ENCODE data around the gene SDR39U1.

The SDR39U1 gene

DNA sequence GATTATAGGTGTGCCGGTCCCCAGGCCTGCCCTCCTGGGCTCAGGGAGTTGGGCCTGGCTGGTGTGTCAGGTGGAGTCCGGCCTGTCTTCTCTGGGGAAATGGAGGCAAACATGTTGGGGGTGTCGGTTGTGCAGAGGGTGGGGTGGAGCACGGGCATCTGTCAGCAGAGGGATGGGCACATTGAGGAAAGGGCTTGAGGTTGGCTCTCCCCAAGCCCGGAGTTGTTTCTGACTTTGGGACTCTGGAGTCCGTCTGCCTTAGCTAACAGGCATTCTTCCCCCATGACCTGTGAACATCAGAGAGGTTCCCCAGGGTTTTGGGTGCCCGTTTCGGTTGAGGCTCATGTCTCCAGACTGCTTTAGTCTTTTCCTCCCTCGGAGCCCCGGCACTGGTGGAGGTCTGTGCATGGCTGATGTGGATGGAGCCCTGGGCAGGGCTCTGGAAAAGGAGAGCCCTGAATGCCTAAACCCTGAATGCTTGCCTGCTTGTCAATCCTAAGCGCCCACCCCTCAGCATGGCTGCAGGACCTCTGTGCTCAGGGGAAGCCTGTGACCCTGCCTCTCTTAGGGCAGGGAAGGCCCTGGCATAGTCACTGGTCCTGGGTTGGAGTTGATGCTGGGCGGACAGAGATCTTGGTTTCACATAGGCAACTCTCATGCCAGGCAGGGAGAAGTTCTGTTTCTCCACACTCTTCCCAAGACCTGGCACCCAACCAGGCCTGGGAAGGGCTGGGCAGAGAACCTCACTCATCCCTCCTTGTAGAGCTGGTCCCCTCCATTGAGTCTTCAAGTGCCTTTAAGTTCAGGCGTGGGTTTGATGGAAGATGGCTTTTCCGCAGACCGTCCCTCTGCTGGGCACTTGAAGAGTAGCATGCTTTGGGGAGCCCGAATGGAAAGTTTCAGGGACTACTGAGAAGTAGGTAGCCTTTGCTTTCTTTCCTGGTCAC lies 30.9 kb downstream of the SDR39U1 start:
- no peak for DNase-seq (ENCODE audit: low read depth, low spot score)

DNA sequence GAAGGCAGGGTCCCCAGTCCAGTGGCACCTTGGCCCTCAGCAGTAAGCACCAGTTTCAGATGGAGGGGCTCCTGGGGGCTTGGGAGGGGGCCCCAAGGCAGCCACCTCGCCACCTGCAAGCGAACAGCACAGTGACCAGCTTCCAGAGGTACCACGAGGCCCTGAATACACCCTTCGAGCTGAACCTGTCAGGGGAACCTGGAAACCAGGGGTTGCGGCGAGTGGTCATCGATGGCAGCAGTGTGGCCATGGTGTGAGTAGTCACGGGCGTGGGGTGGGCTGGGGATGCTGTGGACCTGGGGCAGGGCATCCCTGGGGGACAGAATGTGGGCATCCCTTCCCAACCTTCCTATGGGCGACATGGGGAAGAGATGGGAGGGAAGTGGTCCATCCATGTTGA lies 32.6 kb downstream of the SDR39U1 start:
- DNase-seq (ENCODE audit: low read depth, low spot score), result no peak

DNA sequence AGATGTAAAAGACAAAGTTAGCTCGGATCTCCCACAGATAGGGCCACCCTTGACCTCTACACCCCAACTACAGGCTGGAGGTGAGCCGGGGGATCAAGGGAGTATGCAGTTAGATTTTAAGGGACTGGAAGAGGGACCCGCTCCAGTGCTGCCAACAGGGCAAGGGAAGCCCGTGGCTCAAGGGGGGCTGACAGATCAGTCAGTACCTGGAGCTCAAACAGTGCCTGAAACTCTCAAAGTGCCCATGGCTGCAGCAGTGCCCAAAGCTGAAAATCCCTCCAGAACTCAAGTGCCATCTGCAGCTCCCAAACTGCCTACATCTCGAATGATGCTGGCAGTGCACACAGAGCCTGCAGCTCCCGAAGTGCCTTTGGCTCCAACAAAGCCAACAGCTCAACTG lies 33.4 kb downstream of the SDR39U1 start:
- DNase-seq (ENCODE audit: low read depth, low spot score), result no peak

DNA sequence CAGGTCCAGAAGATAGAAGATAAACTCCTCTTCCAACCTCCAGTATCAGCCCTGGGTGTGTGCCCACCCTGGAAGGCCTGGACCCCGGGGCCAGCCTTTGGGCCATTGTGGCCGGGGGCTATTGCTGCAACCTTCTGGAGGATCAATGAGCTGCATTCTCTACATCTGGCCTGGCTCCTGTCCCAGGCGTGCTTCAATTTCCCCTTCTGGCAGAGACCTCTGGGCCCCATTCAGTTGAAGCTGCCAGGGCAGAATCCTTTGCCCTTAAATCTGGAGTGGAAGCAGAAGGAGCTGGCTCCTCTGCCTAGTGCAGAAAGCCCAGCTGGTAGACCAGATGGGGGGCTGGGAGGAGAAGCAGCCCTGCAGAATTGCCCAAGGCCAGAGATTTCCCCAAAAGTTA lies 33.8 kb downstream of the SDR39U1 start:
- DNase-seq (ENCODE audit: low read depth, low spot score), result no peak

DNA sequence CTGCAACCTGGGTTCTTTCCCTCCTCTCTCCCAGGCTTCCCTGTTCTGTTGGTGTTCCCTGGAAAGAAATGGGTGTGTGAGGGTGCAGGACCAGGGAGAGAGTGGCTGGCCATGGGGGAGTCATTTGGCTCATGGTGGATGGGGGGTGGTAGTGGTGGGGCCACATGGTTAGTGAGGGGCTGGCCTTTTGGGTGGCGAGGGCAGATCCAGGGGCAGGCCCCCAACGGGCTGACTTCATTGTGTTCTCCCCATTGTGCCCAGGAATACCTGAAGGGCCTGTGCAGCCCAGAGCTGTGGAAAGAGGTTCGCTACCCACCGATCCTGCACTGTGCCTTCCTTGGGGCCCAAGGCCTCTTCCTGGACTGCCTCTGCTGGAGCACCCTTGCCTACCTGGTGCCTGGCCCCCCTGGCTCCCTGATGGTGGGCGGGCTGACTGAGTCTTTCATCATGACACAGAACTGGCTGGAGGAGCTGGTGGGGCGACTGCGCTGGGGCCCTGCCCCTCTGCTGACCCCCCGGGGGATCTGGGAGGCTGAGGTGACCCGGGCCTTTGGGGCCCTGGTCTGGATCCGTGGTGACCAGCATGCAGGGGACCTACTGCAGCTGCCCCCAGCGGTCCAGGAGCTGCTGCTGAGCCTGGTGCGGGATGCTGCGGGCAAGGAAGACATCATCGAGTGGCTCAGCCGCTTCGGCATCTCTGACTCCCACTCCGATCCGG lies 34.8 kb downstream of the SDR39U1 start:
- DNase-seq (ENCODE audit: low read depth, low spot score), result no peak

DNA sequence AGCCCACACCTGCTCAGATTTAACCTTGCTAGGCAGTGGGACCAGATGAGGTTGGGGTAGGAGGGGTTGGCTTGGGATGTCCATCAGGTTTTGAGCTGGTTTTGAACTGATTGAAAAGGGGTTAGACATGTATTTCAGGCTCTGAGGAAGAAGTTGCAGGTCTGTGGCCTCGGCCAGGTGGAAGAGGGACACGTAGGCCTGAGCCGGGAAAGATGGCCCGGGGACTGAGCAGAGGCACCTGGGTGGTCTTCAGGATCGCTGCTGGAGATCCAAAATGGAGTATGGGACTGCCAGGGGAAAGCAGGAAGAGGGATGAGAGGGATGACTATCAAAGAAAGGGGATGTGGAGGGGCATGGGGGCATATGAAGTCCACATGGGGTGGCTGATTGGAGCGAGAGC lies 36.2 kb downstream of the SDR39U1 start:
- no peak for DNase-seq (ENCODE audit: low read depth, low spot score)

DNA sequence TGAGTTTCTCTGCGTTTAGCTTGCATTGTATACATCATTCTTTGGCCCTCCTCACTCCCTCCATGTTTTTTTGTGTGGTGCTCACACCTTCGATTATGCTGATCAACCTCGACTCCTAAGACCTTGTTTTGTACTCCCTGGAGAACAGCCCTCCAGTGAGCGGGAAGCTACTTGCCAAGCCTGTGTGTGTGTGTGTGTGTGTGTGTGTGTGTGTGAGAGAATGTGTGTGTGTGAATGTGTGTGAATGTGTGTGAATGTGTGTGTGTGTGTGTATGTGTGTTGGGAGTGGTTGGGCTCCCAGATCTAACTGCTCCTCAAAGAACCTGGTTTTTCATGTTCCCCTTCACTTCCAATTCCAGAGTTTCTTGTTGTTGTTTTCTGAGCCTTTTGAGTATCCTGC lies 37.8 kb downstream of the SDR39U1 start:
- no peak for DNase-seq (ENCODE audit: low read depth, low spot score)

DNA sequence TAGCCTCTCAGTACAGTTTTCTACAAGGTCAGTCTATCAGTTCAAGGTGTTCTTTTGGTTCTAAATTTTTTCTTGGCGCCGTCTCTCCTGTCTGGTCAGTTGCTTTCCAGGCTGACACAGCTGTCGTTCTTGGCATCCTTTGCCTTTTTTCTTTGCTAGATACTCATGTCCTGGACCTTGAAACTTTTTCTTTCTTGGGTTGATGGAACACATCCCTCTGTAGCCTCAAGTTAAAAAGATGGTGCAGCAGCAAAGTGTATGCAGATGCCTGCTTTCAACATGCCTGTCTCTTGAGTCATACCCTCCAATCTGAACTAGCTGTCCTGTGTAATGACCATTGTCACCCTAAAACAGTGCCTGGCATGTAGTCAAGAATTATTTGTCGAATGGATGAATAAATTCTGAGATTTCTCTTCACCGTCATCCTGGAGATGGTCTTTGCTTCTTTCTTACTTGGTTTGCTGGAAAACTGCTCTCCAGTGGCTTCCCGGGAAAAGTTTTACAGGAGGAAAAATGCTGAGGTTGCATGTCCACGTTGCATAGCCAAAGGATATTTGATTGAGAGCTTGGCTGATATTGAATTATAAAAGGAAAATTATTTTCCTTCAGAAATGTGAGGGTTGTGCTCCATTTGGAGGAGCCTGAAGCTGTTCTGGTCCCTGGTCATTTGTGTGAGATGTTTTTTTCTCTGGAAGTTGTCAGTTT lies 39.1 kb downstream of the SDR39U1 start:
- no peak for DNase-seq (ENCODE audit: low read depth, low spot score)

DNA sequence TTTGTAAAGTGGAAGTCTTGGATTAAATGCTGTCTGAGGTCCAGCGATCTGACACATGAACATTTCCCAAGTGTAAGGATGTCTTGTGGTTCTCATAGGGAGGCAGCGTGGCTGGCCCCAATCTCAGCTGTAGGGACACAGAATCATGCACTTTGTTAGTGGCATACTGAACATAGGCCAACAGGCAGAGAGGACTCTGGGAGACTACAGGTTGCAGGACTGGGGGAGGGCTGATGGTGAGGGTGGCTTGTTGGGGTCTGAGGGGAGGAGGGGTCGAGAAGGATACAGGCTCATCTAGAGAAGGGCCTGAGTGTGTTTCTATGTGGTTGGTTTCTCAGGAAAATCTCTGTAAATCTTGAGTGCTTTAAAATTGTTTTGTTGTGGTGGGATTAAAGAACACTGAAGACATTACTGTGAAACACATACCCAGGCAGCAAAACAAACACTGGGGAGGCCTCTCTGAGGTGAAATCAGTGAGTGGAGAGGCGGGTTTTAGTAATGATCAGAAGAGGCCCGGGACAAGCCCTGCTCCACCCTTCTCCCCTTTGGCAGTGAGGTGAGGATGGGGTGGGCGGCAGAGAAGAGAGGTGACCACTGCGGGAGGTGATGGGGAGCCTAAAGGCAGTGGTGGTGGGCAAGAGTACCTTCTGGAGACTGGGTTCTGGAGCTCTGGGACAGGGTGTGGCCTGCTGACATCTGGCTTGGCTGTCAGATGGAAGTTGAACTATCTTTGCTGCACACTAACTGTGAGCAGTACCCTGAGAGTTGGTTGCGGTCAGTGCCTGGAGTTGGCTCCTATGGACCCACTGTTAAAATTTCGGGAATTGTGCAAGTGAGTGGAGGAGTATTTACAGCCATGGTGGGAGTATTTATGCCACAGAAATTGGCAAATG lies 40.5 kb downstream of the SDR39U1 start:
- no peak for DNase-seq (ENCODE audit: low read depth, low spot score)

DNA sequence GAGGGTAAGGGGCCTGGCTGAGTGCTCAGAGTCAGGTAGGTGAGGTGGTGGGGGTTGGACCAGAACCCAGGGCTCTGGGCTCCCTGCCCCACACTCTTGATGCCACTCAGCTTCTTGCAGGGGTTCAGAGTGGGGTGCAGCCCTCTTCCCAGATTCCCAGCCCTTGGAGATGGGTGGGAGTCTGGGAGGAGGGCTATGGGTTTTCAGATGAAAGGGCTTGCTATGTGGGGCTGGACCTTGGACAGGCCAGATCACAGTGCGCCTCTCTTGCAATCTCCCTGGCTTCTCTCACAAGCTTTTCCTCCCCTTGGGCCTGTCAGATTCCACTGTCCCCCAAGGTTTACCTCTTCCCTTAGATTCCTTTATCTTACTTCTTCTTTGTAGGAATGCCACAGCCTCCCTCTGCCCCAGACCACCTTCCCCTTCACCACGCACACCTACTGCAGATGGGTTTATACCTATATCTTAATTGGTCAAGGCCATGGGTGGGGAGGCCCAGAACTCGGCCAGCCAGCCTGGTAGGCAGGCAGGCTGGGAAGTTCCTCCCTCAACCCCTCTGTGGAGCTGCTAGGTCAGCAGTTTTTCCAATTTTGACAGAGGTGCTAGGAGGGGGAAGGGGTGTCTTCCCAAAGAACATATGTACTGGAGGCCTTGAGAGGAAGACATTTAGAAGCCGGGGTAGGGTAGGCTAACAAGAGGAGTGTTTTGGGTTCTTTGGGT lies 42.4 kb downstream of the SDR39U1 start:
- no peak for DNase-seq (ENCODE audit: low read depth, low spot score)

DNA sequence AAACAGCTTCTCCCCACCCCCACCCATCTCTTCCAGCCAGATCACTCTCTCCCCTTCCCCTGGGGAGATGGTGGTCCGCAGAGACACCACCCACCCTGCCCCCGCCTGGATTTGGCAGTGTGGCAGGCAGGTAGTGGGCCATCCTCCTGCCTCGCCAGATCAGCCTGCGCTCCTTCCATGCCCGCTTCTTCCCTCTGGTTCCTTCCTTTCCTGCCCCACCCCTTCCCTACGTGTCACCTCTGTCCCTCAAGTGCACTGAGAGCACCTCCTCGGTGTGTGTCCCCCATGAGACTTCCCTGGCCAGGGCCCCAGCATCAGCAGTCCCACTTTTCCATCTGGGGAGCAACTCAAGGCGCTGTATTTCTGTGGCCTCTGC lies 43.1 kb downstream of the SDR39U1 start:
- DNase-seq (ENCODE audit: low read depth, low spot score), result no peak

DNA sequence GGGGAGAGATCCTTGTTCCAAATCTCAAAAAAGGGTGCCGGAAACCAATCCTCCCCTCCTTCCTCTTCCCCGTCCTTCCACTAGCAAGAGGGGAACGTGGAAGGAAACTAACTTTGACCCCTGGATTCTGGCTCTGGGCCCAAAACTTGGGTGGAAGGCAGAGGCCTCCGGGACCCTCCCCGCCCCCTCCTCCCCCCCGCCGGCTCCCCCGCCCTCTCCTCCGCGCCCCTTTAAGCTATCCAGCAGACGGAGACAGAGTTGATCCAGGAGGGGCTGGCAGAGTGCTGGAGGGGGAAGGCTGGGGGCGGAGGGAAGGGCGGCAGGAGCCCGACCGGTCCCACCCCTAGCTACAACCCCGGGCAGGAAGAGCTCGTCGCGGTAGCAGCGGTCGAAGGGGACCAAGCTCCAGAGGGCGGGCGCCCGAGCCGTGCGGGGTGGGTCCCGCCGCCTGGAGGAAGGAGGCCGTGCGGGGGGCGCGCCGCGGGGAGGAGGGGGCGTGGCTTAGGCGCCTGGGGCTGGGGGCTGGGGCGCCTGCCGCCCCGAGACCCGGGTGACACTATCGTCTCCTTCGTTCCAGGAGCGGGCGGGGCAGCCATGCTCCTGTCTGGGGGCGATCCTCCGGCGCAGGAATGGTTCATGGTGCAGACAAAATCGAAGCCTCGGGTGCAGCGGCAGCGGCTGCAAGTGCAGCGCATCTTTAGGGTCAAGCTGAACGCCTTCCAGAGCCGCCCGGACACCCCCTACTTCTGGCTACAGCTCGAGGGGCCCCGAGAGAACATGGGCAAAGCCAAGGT lies 43.7 kb downstream of the SDR39U1 start, which contains the start of gene NYNRIN:
NYNRIN (plus strand) TSS at position 351 of the 794 bp plus-strand sequence; CDS start at position 595, 244 bp downstream.
- DNase-seq (ENCODE audit: low read depth, low spot score), result no peak

DNA sequence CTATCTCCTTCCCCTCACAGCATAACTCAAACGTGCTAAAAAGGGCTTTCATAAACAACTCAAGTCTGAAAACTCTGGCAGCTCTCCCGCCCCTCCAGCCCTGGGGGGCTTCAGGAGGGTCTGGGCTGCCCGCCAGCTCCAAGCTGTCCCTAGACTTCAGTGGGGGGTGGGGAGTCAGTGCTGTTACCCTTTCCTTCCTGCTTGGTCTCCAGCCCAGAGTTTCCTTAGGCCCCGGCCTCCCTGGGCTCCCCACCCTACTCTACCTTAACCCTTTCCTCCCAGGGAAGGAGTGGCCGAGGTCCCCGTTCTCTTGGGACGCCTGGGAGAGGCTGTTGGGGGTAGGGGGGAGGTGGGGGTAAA lies 44.3 kb downstream of the SDR39U1 start:
- DNase-seq (ENCODE audit: low read depth, low spot score), result no peak

DNA sequence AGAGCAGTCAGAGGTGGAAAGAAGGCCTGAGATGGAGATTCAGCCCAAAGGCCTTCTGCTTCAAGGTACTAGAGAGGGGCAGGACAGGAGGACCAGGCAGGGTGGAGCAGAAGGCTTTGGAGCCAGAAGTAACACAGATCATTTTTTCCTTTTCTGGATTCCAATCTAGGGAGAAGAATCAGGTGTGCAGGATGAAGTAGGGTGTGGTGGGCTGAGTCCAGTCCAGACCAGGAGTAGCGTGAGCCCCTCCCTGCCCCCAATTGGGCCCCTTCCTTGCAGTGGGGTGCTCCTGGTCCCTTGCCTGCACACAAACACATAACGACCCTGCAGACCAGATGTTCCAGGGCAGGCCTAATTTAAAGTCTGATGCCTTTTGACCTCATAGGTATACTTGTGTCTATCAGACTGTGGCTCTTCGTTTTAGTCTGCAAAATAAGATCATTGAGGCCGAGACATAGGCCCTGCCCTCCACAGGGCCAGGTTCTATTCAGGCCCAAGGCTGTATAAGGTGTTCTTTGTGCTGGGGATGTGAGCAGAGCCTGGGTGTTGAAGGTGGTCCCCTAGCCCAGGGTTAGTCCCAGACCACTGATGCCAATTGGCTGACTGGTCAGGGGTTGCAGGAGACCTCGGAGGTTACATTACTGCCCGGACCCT lies 44.8 kb downstream of the SDR39U1 start:
- DNase-seq (ENCODE audit: low read depth, low spot score), result no peak

DNA sequence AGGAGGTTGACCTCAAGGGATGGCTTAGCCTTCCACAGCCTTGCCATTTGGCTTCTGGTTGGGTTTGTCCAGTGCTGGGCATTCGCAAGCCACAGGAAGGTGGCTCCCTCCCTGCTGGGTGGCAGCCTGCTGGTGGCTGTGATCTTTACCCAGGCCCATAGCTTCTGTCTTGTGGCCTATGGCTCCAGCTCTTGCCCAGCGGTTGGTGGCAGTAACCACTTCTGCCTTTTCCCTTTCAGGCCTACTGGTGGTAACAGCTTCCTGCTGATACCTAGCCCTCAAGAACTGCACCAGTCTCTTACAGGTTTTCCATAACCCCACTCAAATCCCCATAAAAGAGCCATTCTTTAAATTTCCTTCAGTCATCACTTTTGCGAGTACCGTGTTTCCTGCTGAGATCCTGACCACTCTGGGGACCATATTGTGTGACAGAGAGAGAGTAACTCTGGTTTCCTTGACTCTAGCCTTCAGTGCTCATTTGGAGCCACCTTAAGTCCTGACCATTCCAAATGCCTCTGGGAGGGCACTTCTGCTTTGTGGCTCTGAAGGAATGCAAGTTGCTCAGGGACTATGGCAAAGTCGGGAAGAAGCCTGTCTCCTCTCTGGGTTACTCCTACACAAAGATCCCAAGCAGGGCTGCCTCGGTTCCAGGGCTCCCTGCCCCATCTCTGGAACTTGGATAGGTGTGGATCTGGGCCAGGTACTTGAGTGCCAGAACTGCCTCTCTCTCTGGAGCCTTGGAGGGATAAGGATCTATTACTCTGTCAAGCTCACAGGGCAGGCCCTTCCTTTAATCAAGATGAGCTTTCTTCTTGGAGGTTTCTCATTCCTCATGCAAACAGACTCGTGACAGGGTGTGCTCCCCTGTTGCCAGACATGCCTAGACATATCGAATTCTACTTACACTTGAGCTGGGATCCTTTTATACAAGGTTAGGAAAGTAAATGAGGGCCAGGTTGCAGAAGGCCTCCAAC lies 46.7 kb downstream of the SDR39U1 start:
- DNase-seq (ENCODE audit: low read depth, low spot score), result no peak

DNA sequence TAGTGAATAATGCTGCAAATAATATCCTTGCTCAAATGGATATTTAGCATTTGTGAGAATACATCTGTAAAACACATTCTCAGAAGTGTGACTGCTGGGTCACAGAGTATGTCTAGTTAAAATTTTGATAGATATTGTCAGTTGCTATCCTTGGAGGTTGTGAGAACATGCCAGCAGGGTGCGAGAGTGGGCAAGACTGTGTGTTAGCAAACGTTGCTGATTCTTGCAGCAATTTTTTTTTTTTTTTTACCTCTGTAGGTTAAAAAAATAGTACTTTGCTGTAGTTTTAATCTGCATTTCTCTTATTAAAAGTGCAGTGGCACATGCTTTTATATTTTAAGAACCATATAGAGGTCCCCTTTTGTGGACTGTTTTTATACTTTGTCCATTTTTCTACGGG lies 48.3 kb downstream of the SDR39U1 start:
- no peak for DNase-seq (ENCODE audit: low read depth, low spot score)

DNA sequence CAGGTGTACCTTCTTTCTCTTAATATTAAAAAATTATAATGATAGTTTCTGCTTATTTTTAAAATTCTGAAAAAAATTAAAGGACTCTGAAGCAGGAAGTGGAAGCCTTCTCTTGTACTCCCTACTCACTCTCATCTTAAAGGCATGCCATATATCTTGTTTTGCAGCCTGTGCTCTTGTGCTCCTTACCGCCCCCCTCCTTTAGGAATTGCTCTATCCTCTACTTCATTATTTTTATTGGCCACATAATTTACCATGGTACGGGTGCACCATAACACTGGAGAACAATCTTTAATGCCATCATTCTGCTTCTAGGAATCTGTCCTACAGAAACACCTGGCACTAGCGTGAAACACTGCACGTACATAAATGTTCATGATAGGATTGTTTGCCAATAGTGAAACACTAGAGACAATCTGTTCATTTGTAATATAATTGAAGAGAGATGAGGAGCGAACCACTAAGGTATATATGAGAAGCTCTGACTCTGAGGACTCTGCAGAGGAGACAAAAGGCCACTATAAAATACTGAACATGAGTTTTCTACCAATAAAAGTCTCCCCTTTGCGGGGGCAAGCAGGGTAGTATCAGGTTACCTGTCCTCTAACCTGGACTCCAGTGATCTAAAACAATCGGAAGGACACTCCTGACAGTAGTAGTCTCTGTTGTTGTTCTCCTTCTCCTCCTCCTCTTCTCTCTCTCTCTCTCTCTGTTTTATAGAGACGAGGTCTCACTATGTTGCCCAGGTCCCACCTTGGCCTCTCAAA lies 50.1 kb downstream of the SDR39U1 start:
- no peak for DNase-seq (ENCODE audit: low read depth, low spot score)
